ENCODE results near the gene PRSS16. TPM values are rescaled to one million over a fixed set of nuclear protein-coding genes. Genes with fewer than 3 reads are reported as not detected.

PRSS16 gene
- total RNA-seq, 1 donor from 2014 or later: 0.19 TPM

DNA sequence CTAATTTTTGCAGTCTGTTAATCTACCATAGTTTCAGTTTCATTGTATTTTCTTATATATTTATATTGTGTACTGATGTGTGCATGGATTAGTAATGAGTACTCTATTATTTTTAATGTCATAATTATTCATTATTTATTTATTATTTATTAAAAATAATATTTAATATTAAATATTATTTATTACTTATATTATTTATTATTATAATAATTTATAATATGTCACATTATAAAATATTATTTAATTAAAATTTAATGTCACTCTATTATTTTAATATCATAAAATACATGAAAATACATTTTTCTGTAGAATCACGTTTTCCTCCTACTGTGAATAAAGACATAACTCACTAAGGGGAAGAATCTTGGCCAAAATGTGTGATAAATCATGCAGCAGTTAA is 34.1 kb downstream of the PRSS16 start:
- no peak for DNase-seq (ENCODE audit: low spot score)

DNA sequence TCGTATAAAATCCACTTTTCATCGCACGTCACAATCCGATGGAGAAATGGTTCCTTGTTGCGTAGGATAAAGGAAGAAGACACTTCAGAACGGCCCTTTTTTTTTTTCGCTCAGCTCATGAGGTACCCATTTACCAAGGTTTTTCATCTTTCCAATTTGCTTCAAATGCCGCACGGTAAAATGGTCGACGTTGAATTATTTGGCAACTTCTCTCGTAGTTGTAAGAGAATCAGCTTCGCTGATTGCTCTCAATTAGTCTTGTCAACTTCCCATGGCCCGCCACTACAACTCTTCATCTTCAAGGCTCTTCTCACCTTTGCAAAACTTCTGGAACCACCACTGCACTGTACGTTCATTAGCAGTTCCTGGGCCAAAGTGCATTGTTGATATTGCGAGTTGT is 35.8 kb downstream of the PRSS16 start:
- no peak for DNase-seq (ENCODE audit: low spot score)

DNA sequence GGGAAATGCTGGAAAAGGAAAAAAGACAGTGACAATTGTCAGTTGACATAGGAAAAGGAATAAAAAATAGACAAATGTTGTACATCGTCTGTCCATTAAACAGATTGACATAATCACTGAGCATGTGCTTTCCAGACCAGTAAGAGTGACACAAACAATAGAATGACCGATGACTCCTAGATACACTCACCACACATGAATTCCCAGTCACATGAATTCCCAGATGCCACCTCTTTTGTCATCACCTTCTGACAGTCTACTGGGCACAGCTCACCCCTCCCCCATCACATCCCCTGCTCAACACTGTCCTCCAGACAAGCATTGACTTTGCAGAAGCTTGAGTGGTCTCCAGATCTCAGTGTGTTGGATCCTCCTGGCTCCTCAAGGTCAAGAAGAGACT is 38.6 kb downstream of the PRSS16 start:
- DNase-seq (ENCODE audit: low spot score): no peak

DNA sequence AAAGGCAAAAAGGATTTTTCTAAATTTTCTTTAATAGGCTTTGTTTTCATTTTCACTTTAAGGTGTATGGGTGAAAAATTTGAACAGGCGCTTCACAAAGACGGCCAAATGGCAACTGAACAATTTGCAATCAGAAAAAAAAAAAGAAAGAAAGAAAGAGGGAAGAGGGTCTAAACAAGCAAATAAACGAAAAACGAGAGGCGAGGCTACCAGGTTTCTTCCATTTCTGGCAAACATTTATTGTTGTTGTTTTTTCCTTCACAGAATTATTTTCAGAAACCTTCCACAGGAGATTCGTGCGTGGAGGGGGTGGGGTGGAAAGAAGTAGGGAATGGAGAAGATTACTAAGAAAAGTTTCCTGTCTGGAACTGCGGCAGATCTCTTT is 40.2 kb downstream of the PRSS16 start:
- DNase-seq (ENCODE audit: low spot score): no peak

DNA sequence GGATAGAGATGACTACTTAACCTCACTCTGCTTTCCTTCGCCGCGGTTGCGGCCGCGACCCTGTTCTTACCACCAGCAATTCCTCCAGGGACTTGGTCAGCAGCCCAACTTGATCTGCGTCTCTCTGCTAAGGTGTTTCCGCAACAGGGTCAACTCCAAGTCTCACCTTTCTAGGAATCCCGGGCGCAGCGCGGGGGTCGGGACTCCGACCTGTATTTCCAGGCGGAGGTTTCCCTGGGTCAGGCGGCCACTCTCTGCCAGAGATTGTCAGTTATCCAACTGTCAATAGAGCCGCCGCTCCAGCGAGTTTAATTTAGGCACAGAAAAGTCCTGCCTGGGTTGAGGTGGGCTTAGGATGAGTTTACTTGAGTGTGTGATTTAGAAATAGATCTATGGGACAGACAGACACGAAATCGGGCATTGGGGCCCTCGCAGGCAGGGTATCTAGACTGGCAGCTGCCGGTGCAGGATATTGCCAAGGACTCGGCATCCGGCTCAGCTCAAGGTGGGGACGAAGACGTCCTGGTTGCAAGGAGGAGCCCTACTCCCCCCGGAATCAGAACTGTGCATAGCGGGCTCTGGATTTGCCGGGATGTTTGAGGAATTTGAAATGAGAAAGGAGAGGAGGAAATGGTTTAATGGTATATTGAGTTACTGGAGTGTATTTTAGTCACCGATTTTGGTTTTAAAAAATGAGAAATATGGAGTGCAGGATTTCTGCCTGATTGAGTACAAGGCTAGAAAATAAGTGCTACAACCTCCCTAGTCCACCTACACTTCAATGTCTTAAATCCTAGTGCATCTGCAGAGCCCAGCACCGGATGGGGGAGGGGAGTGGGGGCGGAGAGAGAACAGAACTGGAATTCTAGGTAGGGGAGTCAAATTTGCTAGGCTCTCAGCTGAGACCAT is 40.9 kb downstream of the PRSS16 start:
- DNase-seq (ENCODE audit: low spot score): no peak

DNA sequence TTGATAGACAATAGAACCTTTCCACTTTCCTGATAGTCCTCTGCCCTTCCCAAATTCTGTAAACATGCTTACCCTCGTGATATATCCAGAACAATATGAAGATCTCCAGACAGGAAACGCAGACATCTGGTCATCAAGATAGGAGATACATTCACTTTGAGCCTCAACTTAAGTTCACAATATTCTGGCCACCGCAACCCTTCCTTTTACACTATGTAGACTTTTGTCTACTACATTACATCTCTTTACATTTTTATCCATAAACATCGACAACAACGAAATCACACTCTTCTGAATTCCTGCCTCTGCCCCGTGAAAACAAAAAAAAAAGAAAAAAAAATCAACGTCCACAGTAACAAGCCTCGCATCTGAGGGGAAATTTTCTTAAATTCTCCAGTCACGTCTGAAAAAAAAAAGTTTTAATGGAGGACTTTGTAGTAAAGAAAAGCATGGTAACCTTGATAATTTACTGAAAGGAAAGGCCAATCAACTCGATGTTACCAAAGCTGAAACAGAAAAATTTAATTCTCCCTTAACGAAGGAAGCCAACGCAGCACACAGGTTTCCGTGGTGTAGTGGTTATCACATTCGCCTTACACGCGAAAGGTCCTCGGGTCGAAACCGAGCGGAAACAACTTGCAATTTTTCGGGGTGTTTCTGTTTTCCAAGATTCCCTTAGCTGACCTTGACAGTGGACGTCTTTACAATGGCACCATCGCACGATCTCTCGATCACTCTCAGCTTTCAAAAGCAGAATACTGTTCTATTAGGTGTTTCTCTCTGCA is 42.8 kb downstream of the PRSS16 start:
- no peak for DNase-seq (ENCODE audit: low spot score)

DNA sequence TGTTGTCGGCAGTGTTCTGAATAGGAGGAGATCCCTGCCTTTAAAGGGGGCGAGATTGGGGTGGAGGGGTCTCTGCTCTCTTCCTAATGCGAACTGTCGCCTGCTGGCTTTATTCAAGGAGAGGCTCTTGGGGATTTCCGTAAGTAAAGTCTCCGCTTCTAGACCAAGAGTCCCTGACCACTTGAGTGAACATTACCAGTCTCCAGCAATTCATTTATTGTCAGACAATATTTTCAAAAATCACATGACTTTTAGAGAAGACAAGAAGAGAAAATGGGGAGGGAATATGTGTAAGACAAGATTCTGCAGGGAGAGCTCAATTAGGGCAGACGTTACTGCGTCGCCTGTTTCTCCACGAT is 43.3 kb downstream of the PRSS16 start:
- DNase-seq (ENCODE audit: low spot score): no peak

DNA sequence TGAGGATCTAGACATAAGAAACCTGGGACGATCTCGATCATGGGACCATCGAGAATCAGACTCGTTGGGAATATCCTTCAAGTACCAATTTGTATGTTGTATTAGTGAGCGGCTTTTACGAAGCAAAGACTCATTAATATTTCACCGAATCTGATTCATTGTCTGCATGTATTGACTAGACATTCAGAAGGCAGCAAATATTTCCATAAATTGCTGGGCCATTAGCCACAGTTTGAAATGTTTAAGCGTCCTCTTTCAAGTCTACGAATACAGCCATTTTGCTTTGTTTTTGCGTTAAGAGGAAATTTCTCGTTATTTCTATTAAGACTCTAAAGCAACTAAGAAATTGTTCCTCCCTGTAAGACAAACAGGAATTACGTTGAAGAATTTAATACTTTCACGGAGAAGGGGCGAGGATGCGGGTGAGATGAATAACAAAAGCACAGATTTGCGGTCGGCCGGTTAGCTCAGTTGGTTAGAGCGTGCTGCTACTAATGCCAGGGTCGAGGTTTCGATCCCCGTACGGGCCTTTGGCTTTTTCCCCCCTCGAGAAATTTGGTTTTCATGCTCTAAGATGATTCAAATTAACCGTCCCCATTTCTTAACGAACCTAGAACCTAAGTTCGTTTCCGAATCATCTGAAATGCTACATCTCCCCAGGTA is 46.1 kb downstream of the PRSS16 start:
- DNase-seq (ENCODE audit: low spot score): no peak

DNA sequence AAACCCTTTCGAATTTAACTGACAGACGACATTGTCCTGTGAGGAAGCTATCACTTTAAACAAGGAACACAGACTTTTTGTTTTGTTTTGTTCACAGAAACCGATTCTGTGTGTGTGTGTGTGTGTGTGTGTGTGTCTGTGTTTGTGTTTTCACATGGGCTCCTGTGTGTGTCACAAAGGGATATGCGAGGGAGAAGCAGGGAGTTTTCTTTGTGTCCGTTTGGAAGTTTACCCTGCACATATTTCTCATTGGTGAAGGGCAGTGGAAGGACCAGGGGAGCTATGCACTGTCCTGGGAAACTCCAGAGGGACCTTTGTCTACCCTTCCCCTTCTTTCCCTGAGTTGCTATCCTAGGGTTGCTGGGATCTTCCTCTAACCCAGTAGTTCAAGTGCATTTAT is 46.9 kb downstream of the PRSS16 start:
- no peak for DNase-seq (ENCODE audit: low spot score)

DNA sequence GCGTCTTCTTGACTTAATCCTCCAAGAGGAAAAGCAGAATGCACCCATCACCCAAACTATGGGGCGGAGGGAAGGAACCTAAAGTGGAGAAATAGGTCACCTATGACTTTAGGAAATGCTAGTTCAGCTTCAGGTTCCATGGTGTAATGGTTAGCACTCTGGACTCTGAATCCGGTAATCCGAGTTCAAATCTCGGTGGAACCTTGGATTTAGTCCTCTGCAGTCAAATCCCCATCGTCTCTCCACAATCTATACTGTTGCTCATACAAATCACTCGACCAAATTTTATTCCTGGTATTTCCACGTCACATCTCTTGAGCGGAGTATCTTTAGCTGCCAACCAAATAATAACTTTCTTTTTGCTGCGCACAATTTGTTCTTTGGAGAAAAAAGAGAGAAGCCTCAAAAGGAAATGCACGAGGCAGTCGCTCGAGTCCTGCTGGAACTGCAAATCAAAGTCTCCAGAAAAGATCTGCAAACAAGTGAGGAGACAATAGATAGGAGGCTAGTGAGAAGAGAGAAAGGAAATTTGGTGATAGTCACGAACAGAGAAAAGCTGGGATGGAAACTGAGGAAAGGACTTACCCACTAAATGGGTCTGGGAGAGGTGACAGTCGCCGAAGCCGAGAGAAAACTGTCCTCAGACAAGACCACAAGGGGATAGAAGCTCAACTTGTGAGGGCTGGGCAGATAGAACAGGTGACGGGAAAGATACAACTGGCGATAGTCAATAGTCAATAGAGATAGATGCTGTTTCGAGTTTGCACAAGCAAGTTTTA is 48.0 kb downstream of the PRSS16 start:
- DNase-seq (ENCODE audit: low spot score): no peak

DNA sequence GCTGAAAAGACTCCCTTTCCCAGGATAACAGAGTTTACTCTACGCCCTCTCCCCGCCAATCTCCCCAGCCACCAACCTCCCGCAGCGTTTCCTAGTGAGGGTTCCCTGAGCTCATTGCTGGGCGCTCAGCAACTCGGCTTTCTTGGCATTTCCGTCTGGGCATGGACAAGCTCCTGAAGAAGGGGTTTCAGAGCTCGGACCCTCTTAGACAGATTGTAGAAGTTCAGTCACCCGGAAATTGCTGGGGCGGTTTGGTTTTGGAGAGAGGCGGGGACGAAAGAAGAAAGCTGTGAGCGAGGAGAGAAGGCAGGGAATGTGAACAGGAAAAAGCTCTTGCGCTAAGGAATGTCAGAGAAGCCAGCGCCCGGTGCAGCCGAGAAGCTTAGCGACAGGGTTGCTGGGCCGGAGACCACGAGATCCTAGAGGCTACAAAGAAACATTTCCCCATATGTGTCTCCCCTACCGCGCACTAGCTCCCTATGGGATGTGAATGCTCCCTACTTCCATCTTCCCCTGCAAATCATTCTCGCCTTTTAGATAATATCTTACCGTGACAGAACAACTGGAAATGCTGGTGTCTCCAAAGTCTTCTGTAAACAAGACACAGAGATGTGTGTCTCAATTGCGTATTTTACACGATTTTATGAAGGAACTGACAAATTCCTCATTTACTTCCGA is 48.7 kb downstream of the PRSS16 start:
- DNase-seq (ENCODE audit: low spot score): no peak

DNA sequence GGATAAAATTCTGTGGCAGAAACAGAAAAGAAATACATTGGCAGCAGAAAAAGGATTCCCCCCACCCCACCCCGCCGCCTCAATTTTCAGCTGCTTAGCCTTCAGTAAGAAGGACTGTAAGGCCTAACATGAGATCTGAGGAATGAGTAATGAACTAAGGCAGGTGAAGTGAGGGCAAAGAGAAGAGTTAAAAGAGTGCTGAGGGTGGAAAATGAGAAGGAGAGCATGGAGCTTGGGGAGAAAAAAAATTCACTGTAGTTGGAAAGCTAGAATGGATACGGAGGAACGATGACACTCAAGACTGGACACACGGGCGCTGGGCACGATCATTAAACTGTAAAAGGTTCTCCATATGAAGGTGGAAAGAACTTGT is 50.0 kb downstream of the PRSS16 start:
- no peak for DNase-seq (ENCODE audit: low spot score)

DNA sequence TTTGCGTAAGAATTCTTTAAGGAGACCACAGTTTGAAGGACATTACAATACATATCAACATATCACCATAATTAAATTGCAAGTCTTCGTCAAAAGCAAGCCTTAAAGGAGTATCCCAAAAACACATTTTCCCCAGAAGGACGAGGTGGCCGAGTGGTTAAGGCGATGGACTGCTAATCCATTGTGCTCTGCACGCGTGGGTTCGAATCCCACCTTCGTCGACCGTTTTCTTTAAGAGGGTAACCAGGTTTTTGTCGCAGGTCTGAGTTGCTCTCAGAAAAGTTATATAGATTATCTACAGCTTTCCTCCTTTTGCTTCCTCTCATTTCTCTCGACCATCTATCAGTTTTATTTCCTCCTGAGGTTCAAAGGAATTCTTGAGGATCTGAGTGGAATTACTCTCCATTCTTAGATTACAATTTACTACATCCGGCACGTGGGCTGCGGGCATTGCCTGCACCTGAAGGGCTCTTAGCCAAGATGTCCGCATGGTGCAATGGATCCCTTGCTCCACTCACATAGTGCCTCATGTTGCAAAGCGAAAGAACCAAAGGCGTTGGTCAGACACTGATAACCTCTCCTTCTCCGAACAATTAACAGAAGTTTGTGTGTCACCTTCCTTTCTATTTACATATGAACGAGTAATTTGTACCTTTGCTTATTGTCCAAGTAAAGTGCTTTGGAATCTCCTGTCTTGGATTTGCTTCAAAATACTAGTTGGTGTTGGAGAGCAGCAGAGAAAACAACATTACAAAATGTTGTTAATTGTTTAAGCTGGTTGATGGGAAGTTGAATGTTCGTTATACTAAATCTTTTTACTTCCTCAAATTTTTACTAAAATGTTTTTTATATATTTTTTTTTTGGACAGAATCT is 50.6 kb downstream of the PRSS16 start:
- no peak for DNase-seq (ENCODE audit: low spot score)

DNA sequence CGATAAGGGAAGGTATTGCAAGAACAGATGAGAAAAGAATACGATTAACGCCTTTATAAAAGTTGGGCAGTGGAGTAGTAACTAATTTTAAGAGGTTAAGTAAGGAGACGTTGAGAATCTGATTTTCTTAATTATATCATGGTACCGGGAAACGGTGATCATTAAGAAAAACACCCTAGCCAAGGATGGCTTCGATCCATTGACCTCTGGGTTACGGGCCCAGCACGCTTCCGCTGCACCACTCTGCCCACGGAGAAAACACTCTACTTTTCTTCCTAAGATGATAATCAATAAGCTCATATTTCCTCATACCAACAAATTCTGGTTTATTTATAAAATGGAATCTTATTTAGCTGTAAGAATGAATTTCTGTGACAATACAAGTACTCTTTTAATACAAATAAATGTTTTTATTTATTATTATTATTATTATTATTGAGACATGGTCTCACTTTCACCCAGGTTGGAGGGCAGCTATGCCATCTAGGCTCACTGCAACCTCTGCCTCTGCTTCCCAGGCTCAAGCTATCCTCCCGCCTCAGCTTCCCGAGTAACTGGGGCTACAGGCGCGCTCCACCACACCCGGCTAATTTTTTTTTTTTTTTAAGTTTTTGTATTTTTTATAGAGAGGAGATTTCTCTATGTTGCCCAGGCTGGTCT is 56.2 kb downstream of the PRSS16 start:
- DNase-seq (ENCODE audit: low spot score): no peak

Other genes starting within 250 kb of the PRSS16 start
- gene POM121L2, start 64.6 kb downstream of the PRSS16 start, total RNA-seq: not detected
- 3.5 TPM for gene ZNF391, start 141.1 kb downstream of the PRSS16 start, total RNA-seq
- 3.7 TPM for gene ZNF184, start 225.4 kb downstream of the PRSS16 start, total RNA-seq